RWPE2 (cell line): Measurements from ENCODE around the gene SBNO1.

ENCODE experiments used
- ATAC-seq: fragments of 200-7000 bp; cut with Tn5 transposase; 3 replicates; pipeline ENCODE4 v1.9.1; 2021; ENCODE audit warnings: low read depth
- DNase-seq: peaks from one replicate; pipeline ENCODE4 v3.0.0-alpha.2; 2020; ENCODE audit warnings: low spot score
- H3K27ac ChIP-seq: fragments of 450-650 bp; 2 replicates; pipeline ENCODE4 v1.5.1; 2017; ENCODE audit warnings: mild to moderate bottlenecking; ENCODE audit not compliant: poor library complexity, severe bottlenecking
- H3K27me3 ChIP-seq: fragments of 250-450 bp; sonication (Bioruptor Pico); 2 replicates; pipeline ENCODE4 v1.5.1; 2021; ENCODE audit warnings: mild to moderate bottlenecking, moderate library complexity; ENCODE audit not compliant: insufficient read depth, poor library complexity, severe bottlenecking
- H3K36me3 ChIP-seq: fragments of 250-450 bp; sonication (Bioruptor Pico); 2 replicates; pipeline ENCODE4 v1.5.1; 2020; ENCODE audit warnings: low read depth, mild to moderate bottlenecking, moderate library complexity
- H3K4me1 ChIP-seq: fragments of 250-450 bp; sonication (Bioruptor Pico); 2 replicates; pipeline ENCODE4 v1.5.1; 2021; ENCODE audit warnings: mild to moderate bottlenecking, moderate library complexity; ENCODE audit not compliant: insufficient read depth, poor library complexity, severe bottlenecking
- H3K4me3 ChIP-seq: fragments of 250-450 bp; sonication (Bioruptor Pico); 2 replicates; pipeline ENCODE4 v1.5.1; 2021; ENCODE audit warnings: mild to moderate bottlenecking, moderate library complexity; ENCODE audit not compliant: severe bottlenecking
- H3K9me3 ChIP-seq: fragments of 250-450 bp; sonication (Bioruptor Pico); 2 replicates; pipeline ENCODE4 v1.5.1; 2021; ENCODE audit warnings: mild to moderate bottlenecking, moderate library complexity; ENCODE audit not compliant: severe bottlenecking
- TF ChIP-seq, protein P1 (sequence below): fragments of 450-650 bp; IDR thresholded peaks from one replicate; pipeline ENCODE4 v1.5.1; 2017; ENCODE audit warnings: mild to moderate bottlenecking, moderate library complexity; ENCODE audit not compliant: poor library complexity, severe bottlenecking

The SBNO1 gene

DNA sequence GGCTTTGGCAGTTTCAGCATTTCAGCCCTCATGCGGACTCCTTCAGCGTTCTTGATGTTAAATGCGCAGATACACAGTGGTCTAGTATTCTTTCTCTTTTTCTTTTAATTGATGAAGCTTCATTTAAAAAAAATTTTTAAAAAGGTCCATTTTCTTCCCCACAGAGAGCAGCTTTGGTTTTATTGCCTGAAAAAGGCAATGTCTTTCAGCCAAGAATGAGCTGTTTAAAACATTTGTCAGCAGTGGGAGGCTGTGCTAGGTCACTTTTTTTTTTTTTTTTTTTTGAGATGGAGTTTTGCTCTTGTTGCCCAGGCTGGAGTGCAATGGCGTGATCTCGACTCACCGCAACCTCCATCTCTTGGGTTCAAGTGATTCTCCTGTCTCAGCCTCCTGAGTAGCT is 32.8 kb upstream of the SBNO1 start:
- H3K4me3 ChIP-seq = no peak overlapping the region
- TF ChIP-seq, protein P1, sequence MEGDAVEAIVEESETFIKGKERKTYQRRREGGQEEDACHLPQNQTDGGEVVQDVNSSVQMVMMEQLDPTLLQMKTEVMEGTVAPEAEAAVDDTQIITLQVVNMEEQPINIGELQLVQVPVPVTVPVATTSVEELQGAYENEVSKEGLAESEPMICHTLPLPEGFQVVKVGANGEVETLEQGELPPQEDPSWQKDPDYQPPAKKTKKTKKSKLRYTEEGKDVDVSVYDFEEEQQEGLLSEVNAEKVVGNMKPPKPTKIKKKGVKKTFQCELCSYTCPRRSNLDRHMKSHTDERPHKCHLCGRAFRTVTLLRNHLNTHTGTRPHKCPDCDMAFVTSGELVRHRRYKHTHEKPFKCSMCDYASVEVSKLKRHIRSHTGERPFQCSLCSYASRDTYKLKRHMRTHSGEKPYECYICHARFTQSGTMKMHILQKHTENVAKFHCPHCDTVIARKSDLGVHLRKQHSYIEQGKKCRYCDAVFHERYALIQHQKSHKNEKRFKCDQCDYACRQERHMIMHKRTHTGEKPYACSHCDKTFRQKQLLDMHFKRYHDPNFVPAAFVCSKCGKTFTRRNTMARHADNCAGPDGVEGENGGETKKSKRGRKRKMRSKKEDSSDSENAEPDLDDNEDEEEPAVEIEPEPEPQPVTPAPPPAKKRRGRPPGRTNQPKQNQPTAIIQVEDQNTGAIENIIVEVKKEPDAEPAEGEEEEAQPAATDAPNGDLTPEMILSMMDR = no peak
- H3K27ac ChIP-seq = no peak overlapping the region
- no peak for DNase-seq
- H3K9me3 ChIP-seq = no peaks in the 10 kb centered on the region
- no peaks in the 10 kb centered on the region for H3K27me3 ChIP-seq
- peaks cover 88% of the 10 kb centered on the region for H3K36me3 ChIP-seq
- no peak for ATAC-seq
- H3K4me1 ChIP-seq = no peaks in the 10 kb centered on the region

DNA sequence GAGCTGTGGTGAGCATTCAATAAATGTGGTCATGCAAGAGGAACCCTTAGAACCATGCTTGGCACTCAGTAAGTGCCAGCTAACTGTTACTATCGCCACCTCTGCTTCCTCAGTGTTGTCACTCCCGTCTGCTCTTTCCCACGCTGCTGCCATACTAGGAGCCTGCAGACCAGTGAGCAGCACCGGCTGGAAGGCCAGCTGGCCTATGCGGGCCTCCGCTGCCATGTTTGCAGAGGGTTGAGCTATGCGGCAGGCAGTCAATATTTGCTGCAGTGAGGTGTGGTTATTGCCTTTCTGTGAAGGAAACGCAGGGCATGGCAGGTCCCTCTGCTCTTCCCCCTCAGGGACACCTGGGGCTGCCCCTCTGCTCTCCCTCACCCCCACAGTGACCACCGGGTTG is 32.3 kb upstream of the SBNO1 start:
- H3K27ac ChIP-seq = no peak overlapping the region
- H3K27me3 ChIP-seq = no peaks in the 10 kb centered on the region
- TF ChIP-seq, protein P1 = no peak
- no peaks in the 10 kb centered on the region for H3K9me3 ChIP-seq
- DNase-seq (no peak), ATAC-seq (no peak)
- H3K4me3 ChIP-seq = no peak overlapping the region
- peaks cover 88% of the 10 kb centered on the region for H3K36me3 ChIP-seq
- H3K4me1 ChIP-seq = no peaks in the 10 kb centered on the region

DNA sequence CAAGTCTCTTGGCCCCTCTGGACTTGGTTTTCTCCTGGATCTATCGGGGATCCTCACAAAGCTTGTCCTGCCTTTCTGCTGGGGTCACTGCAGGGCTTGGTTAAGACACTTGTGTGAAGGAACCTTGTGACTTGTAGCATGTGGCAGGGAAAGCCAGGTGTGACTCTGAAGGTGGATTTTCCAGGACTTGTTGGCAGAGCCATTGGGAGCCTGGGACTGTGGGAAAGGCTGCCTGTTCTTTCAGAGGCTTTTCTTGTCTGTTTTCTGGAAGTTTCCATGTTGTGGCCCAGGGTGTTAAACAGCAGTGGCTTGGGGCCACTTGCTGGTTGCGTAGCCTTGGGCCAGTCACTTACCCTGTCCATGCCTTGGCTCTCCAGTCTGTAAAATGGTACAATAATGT is 31.9 kb upstream of the SBNO1 start:
- Histone ChIP-seq H3K27me3 (no peaks in the 10 kb centered on the region), H3K27ac (no peak overlapping the region), H3K9me3 (no peaks in the 10 kb centered on the region), H3K36me3 (peaks cover 88% of the 10 kb centered on the region), H3K4me1 (no peaks in the 10 kb centered on the region), H3K4me3 (no peak overlapping the region)
- TF ChIP-seq, protein P1 = no peak
- ATAC-seq = no peak
- no peak for DNase-seq

DNA sequence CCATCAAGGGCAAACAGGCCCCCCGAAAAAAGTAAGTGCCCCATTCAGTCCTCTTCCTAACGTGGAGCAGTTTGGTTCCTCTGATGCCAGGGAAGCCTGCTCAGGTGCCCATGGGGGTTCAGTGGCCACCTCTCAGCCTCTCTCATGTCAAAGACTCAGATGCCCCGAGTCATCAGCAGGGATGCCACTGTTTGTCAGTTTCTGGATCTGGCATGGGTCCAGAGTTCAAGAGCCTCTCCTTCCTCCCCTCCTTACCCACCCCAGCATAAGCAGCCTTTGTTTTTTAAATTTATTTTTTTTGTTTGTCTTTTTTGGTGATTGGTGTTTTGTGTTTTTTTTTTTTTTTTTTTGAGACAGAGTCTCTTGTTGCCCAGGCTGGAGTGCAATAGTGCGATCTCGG is 30.6 kb upstream of the SBNO1 start:
- TF ChIP-seq, protein P1 = no peak
- peaks cover under 1% of the 10 kb centered on the region for H3K4me1 ChIP-seq
- no peaks in the 10 kb centered on the region for H3K9me3 ChIP-seq
- DNase-seq = no peak
- no peaks in the 10 kb centered on the region for H3K27me3 ChIP-seq
- ATAC-seq = no peak
- H3K36me3 ChIP-seq = peaks cover 93% of the 10 kb centered on the region
- no peak overlapping the region for H3K4me3 ChIP-seq
- no peak overlapping the region for H3K27ac ChIP-seq

DNA sequence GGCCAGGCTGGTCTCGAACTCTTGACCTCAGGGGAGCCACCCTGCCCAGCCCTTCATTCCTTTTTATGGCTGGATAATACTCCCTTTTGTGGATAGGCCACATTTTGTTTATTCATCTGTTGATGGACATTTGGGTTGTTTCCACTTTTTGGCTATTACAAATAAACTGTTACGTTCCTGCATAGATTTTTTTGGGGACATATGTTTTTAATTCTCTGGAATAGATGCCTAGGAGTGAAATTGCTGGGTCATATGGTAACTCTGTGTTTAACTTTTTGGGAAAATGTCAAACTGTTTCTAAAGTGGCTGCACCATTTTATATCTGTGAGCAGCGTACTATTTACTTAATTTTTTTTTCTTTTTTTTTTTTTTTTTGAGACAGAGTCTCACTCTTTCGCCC is 29.1 kb upstream of the SBNO1 start:
- DNase-seq (no peak), ATAC-seq (no peak)
- Histone ChIP-seq H3K27me3 (no peaks in the 10 kb centered on the region), H3K27ac (no peak overlapping the region), H3K9me3 (no peaks in the 10 kb centered on the region), H3K4me1 (peaks cover 3% of the 10 kb centered on the region), H3K36me3 (peaks cover 85% of the 10 kb centered on the region), H3K4me3 (no peak overlapping the region)
- TF ChIP-seq, protein P1 = no peak
